Limb (tissue), 2 donors: ENCODE data around the gene DLEU7.
A peak's percentile ranks its signal among the peaks of the same experiment; 100 is the strongest.

Source experiments
- DNase-seq, 2 donors: peaks; one replicate each; pipeline ENCODE4 v3.0.0-alpha.2; 2016; ENCODE audit errors: extremely low spot score in 2 of 2

The DLEU7 gene

GRCh38 chr13:50842990-50843256 lies 569 bp downstream of the DLEU7 start:
- DNase-seq: no peak

- DNase-seq: no peak
Observed at GRCh38 chr13:50842251-50842989, 1.1 kb downstream of the DLEU7 start.

GRCh38 chr13:50841786-50842185 lies 1.7 kb downstream of the DLEU7 start:
- no peak for DNase-seq

- DNase-seq: no peak
Observed at GRCh38 chr13:50840284-50840683, 3.2 kb downstream of the DLEU7 start.

- no peak for DNase-seq
Observed at GRCh38 chr13:50839828-50840227, 3.7 kb downstream of the DLEU7 start.

GRCh38 chr13:50838701-50839100 lies 4.8 kb downstream of the DLEU7 start:
- DNase-seq: no peak

- no peak for DNase-seq
Observed at GRCh38 chr13:50838031-50838430, 5.5 kb downstream of the DLEU7 start.

GRCh38 chr13:50831512-50831911 lies 12.0 kb downstream of the DLEU7 start:
- DNase-seq: no peak

GRCh38 chr13:50829896-50830295 lies 13.6 kb downstream of the DLEU7 start:
- peak in 1 of 2 donors; percentile 21 for DNase-seq

- DNase-seq: no peak
Observed at GRCh38 chr13:50829226-50829625, 14.3 kb downstream of the DLEU7 start.

GRCh38 chr13:50826035-50826434 lies 17.5 kb downstream of the DLEU7 start:
- no peak for DNase-seq

GRCh38 chr13:50812242-50812641 lies 31.2 kb downstream of the DLEU7 start:
- DNase-seq: no peak

- no peak for DNase-seq
Observed at GRCh38 chr13:50810998-50811397, 32.5 kb downstream of the DLEU7 start.

GRCh38 chr13:50810468-50810867 lies 33.0 kb downstream of the DLEU7 start:
- DNase-seq: no peak

- no peak for DNase-seq
Observed at GRCh38 chr13:50809133-50810090, 34.1 kb downstream of the DLEU7 start.

GRCh38 chr13:50805805-50806204 lies 37.7 kb downstream of the DLEU7 start:
- DNase-seq: no peak

GRCh38 chr13:50801087-50801931 lies 42.2 kb downstream of the DLEU7 start:
- peak; percentile 74 to 81 for DNase-seq

- DNase-seq: no peak
Observed at GRCh38 chr13:50800091-50800739, 43.3 kb downstream of the DLEU7 start.

GRCh38 chr13:50798923-50799322 lies 44.6 kb downstream of the DLEU7 start:
- no peak for DNase-seq

GRCh38 chr13:50797091-50797490 lies 46.4 kb downstream of the DLEU7 start:
- DNase-seq: no peak

- DNase-seq: no peak
Observed at GRCh38 chr13:50796463-50796862, 47.0 kb downstream of the DLEU7 start.
